Epidermal melanocyte (primary cell): ENCODE data around the gene ZNF699.
"Not testable (repeated sequence)": the region's sequence is repeated elsewhere in the genome, so short reads cannot be mapped to it uniquely, and the experiment has no call there.

Source experiments
- DNase-seq: peaks from one replicate; pipeline ENCODE4 v3.0.0; 2011; ENCODE audit warnings: low spot score; ENCODE audit not compliant: insufficient read length

Gene ZNF699

GRCh38 chr19:9289231-9289884, 20.3 kb downstream of the ZNF699 start:
- no peak for DNase-seq

GRCh38 chr19:9283485-9283884, 26.2 kb downstream of the ZNF699 start:
- not testable (repeated sequence) for DNase-seq

- DNase-seq, result no peak
Observed at GRCh38 chr19:9251236-9251635, 58.4 kb downstream of the ZNF699 start.

GRCh38 chr19:9250630-9251029, 59.0 kb downstream of the ZNF699 start, which contains the start of gene OR7E24:
Gene OR7E24, plus strand, starts transcription at chr19:9250930. Its CDS starts 114 bp downstream, at chr19:9251044.
- no peak for DNase-seq
